Umbilical cord (tissue), 2 donors: ENCODE measurements around the gene RAET1E. TPM values are rescaled to one million over a fixed set of nuclear protein-coding genes. Genes with fewer than 3 reads are reported as not detected.
"Not testable (repeated sequence)": the region's sequence is repeated elsewhere in the genome, so short reads cannot be mapped to it uniquely, and the experiment has no call there.

Experiments
- DNase-seq: peaks from one replicate; pipeline ENCODE4 v3.0.0-alpha.2; 2015; ENCODE audit warnings: low spot score
- total RNA-seq: library from RNA; depleted of rRNA; stranded (reverse); fragments of >200 nt; gene quantifications from one replicate; pipeline ENCODE4 v1.2.3, GENCODE V29; 2014; ENCODE audit warnings: low replicate concordance; ENCODE audit not compliant: insufficient read depth

RAET1E gene
- total RNA-seq, 1 donor from 2014 or later = 6.3 TPM

GRCh38 chr6:149862922-149863697, 34.8 kb downstream of the RAET1E start:
- DNase-seq = peak; percentile 79

GRCh38 chr6:149862424-149862738, 35.5 kb downstream of the RAET1E start:
- DNase-seq = not testable (repeated sequence)

- no peak for DNase-seq
These were observed 36.1 kb downstream of the RAET1E start for GRCh38 chr6:149861603-149862423.

- DNase-seq = no peak
These were observed 36.9 kb downstream of the RAET1E start for GRCh38 chr6:149860834-149861602.

DNA sequence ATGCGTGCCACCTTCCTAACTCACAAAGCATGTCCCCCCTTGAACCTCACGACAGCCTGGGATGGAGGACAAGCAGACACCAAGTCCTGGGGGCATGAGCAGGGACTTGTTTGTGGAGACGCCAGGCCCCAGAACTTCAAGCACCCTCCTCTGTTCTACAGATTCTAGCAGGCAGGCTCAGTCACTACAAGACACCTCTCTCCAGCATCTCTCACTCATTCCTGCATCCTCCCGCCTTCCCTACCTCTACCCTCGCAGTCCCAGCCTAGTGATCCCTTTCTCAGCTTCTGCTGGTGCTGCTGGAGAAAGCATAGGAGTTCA, 37.4 kb downstream of the RAET1E start:
- no peak for DNase-seq

GRCh38 chr6:149859938-149860337, 38.0 kb downstream of the RAET1E start:
- no peak for DNase-seq

DNA sequence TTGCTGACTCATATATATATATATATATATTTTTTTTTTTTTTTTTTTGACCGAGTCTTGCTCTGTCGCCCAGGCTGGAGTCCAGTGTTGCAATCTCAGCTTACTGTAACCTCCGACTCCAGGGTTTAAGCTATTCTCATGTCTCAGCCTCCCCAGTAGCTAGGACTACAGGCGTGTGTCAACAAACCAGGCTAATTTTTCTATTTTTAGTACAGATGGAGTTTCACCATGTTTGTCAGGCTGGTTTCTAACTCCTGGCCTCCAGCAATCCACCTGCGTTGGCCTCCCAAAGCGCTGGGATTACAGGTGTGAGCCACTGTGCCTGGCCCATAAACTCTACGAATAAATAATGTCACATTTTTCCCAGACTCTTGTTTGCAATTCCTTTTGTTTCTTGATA, 38.5 kb downstream of the RAET1E start:
- DNase-seq = no peak

- DNase-seq = no peak
These were observed 40.4 kb downstream of the RAET1E start for GRCh38 chr6:149857541-149857940.

- DNase-seq = no peak
These were observed 41.5 kb downstream of the RAET1E start for GRCh38 chr6:149856256-149856994.

- DNase-seq = no peak
These were observed 42.2 kb downstream of the RAET1E start for GRCh38 chr6:149855741-149856140.

- DNase-seq = peak; percentile 68
These were observed 42.8 kb downstream of the RAET1E start for GRCh38 chr6:149855040-149855654.

GRCh38 chr6:149854532-149854931, 43.4 kb downstream of the RAET1E start:
- DNase-seq = peak; percentile 30

GRCh38 chr6:149854017-149854416, 43.9 kb downstream of the RAET1E start:
- not testable (repeated sequence) for DNase-seq

DNA sequence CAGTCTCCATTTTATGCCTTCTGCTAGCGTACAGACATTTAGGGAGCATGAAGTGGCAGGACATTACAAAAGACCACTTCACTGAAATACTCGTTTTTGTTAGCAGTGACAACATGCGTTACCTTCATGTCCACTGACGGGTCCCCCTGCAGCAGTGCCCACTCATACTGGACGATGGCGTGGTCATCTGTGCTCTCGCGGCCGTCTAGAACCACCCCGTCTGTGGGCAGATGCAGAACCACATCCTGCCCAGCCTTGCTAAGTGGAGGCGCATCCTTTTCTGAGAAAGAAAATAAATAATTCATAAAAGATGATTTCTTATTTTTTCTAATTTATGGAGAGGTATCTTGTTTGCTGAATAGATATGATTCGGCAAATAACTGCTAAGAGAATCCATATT, 45.0 kb downstream of the RAET1E start:
- no peak for DNase-seq

- DNase-seq = peak; percentile 19
These were observed 45.7 kb downstream of the RAET1E start for GRCh38 chr6:149852180-149852579.

DNA sequence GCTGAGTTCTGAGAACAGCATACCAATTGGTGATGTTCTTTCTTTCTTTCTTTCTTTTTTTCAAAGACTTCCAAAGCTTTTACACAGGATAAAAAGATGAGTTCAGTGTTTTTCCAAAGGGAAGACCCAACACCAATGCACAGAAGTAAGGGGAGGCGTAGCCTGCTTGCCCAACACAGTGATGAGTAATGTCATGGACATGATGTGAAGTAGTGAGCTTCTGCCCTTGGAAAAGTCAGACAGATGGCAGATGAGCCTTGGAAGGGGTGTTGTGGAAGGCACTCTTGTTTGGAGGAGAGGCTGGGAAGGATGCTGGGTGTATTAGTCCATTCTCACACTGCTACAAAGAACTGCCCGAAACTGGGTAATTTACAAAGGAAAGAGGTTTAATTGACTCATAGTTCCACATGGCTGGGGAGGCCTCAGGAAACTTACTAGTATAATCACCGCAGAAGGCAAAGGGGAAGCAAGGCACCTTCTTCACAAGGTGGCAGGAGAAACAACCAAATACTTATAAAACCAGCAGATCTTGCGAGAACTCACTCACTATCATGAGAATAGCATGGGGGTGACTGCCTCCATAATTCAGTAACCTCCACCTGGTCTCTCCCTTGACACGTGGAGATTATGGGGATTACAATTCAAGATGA, 46.3 kb downstream of the RAET1E start:
- DNase-seq = no peak

GRCh38 chr6:149848343-149848742, 49.6 kb downstream of the RAET1E start:
- not testable (repeated sequence) for DNase-seq
